Mesenchymal stem cell (in vitro differentiated cells and primary cell): ENCODE results near the gene TMEFF2.

Experiments
- DNase-seq: peaks from one replicate; pipeline ENCODE4 v3.0.0-alpha.2; 2013
- H2AFZ ChIP-seq: one replicate; pipeline ENCODE4 v1.6.1; 2013; ENCODE audit warnings: low read depth, mild to moderate bottlenecking, control low read depth, inconsistent platforms, low read length, moderate library complexity
- H2AK5ac ChIP-seq: 2 replicates; pipeline ENCODE4 v1.6.1; 2013; ENCODE audit warnings: low read length, moderate library complexity, mild to moderate bottlenecking, inconsistent platforms; ENCODE audit not compliant: severe bottlenecking
- H2BK120ac ChIP-seq: one replicate; pipeline ENCODE4 v1.6.1; 2013; ENCODE audit warnings: low read depth, mild to moderate bottlenecking, inconsistent platforms, low read length, moderate library complexity
- H2BK12ac ChIP-seq, 2 experiments: one replicate each; pipeline ENCODE4 v1.6.1; 2013; ENCODE audit warnings: inconsistent platforms in 2 of 2, low read length in 2 of 2, mild to moderate bottlenecking in 2 of 2, moderate library complexity in 2 of 2, control low read depth in 1 of 2
- H2BK15ac ChIP-seq: one replicate; pipeline ENCODE4 v1.6.1; 2013; ENCODE audit warnings: mild to moderate bottlenecking, low read depth, inconsistent platforms; ENCODE audit not compliant: poor library complexity, severe bottlenecking
- H2BK5ac ChIP-seq: 2 replicates; pipeline ENCODE4 v1.6.1; 2013; ENCODE audit warnings: low read depth, mild to moderate bottlenecking, low read length, control low read depth, inconsistent platforms; ENCODE audit not compliant: poor library complexity, severe bottlenecking
- H3K14ac ChIP-seq, 2 experiments: one replicate each; pipeline ENCODE4 v1.6.1; 2013; ENCODE audit warnings: inconsistent platforms in 2 of 2, low read length in 2 of 2, control low read depth in 1 of 2, mild to moderate bottlenecking in 1 of 2, moderate library complexity in 1 of 2
- H3K18ac ChIP-seq, 2 experiments: one replicate each; pipeline ENCODE4 v1.6.1; 2013; ENCODE audit warnings: inconsistent platforms in 2 of 2, low read length in 2 of 2, control low read depth in 1 of 2, low read depth in 1 of 2, mild to moderate bottlenecking in 1 of 2
- H3K23ac ChIP-seq, 2 experiments: one replicate each; pipeline ENCODE4 v1.6.1; 2013; ENCODE audit warnings: inconsistent platforms in 2 of 2, low read length in 2 of 2, mild to moderate bottlenecking in 2 of 2, moderate library complexity in 2 of 2, control low read depth in 1 of 2
- H3K27ac ChIP-seq: 2 replicates; pipeline ENCODE4 v1.5.1; 2013; ENCODE audit warnings: mild to moderate bottlenecking, moderate library complexity, low read length, control low read depth, inconsistent platforms; ENCODE audit not compliant: poor library complexity, severe bottlenecking
- H3K27me3 ChIP-seq, 2 experiments: 2 replicates each; pipeline versions ENCODE4 v1.6.1 to v1.7.0; 2013; ENCODE audit warnings: low read length in 2 of 2, mild to moderate bottlenecking in 2 of 2, moderate library complexity in 2 of 2, control low read depth in 1 of 2, inconsistent platforms in 1 of 2; ENCODE audit not compliant: control insufficient read depth in 1 of 2, insufficient read depth in 1 of 2
- H3K36me3 ChIP-seq, 2 experiments: 2 replicates each; pipeline versions ENCODE4 v1.6.1 to v1.7.0; 2013; ENCODE audit warnings: low read length in 2 of 2, control low read depth in 1 of 2, inconsistent platforms in 1 of 2, low read depth in 1 of 2, mild to moderate bottlenecking in 1 of 2; ENCODE audit not compliant: insufficient read depth in 2 of 2, control insufficient read depth in 1 of 2
- H3K4ac ChIP-seq, 2 experiments: one replicate each; pipeline ENCODE4 v1.6.1; 2013; ENCODE audit warnings: inconsistent platforms in 2 of 2, low read length in 2 of 2, mild to moderate bottlenecking in 2 of 2, moderate library complexity in 2 of 2, control low read depth in 1 of 2, low read depth in 1 of 2
- H3K4me1 ChIP-seq: 2 replicates; pipeline ENCODE4 v1.6.1; 2013; ENCODE audit warnings: low read depth, low read length, control low read depth; ENCODE audit not compliant: control insufficient read depth, insufficient read depth
- H3K4me2 ChIP-seq: 2 replicates; pipeline ENCODE4 v1.6.1; 2013; ENCODE audit warnings: low read length, mild to moderate bottlenecking, inconsistent platforms; ENCODE audit not compliant: poor library complexity, severe bottlenecking
- H3K4me3 ChIP-seq, 2 experiments: 2 replicates each; pipeline versions ENCODE4 v1.5.1 to v1.7.0; 2013; ENCODE audit warnings: low read length in 2 of 2, mild to moderate bottlenecking in 2 of 2, control low read depth in 1 of 2, low read depth in 1 of 2; ENCODE audit not compliant: insufficient read depth in 1 of 2
- H3K79me1 ChIP-seq: replicated peaks from 2 replicates; pipeline ENCODE4 v1.6.1; 2013; ENCODE audit warnings: mild to moderate bottlenecking, control low read depth, low read length, inconsistent platforms; ENCODE audit not compliant: poor library complexity, severe bottlenecking
- H3K9ac ChIP-seq: 2 replicates; pipeline ENCODE4 v1.7.0; 2013; ENCODE audit warnings: mild to moderate bottlenecking, low read length, moderate library complexity
- H3K9me3 ChIP-seq: 2 replicates; pipeline ENCODE4 v1.7.0; 2013; ENCODE audit warnings: mild to moderate bottlenecking, low read length; ENCODE audit not compliant: control insufficient read depth
- H4K8ac ChIP-seq: one replicate; pipeline ENCODE4 v1.6.1; 2013; ENCODE audit warnings: inconsistent platforms, mild to moderate bottlenecking, low read length, moderate library complexity
- H4K91ac ChIP-seq: one replicate; pipeline ENCODE4 v1.6.1; 2013; ENCODE audit warnings: mild to moderate bottlenecking, low read length, inconsistent platforms
- WGBS: methylation state at CpG from one replicate; pipeline ENCODE4 v1.1.7; 2013; ENCODE audit warnings: mixed read lengths; 5-methylcytosine and 5-hydroxymethylcytosine counted together

The TMEFF2 gene

DNA sequence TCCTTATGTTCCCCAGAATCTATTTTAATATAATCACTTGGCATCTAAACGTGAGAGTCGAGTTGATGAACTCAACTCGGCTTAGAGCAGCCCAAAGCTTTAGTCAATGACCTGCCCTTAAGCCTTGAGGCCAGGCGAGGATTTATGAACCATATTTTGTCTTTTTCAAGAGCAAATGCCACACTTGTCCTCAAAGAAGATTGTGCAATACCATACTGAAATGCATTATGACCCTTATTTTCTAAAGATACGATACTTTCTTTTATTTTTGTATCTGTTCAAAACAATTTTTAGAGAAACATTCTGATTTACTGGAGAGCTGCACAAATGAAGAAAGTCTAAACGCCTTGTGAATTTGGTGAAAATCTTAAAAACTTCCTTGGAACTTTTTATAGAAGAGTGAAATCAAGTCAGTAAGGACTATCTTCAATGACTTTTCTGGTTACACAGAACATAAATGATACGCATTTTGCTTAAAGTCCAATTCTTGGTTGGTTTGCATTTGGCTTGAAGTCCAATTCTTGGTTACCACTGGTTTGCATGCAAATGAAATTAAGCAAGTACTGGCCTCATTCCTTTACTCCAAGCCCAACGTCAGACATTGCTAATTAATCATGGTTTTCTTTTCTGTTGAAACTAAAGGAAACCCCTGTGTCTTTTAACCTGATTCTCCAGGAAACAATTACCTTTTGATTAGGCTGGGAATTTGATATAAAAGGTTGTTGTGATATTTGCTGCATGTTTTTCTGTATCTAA, 242.0 kb downstream of the TMEFF2 start:
- Histone ChIP-seq H3K14ac (no peak overlapping the region), H3K36me3 (no peaks in the 10 kb centered on the region), H2BK12ac (no peak overlapping the region), H4K8ac (no peak overlapping the region), H3K18ac (no peak overlapping the region), H3K4me3 (no peak overlapping the region), H2AFZ (no peak overlapping the region), H3K9me3 (no peaks in the 10 kb centered on the region), H3K9ac (no peak overlapping the region), H3K27me3 (no peaks in the 10 kb centered on the region), H3K4me1 (no peaks in the 10 kb centered on the region), H3K23ac (no peak overlapping the region), H3K4me2 (no peak overlapping the region), H2BK120ac (no peak overlapping the region), H3K79me1 (no peaks in the 10 kb centered on the region), H2AK5ac (no peak overlapping the region), H3K27ac (no peak overlapping the region), H2BK15ac (no peak overlapping the region), H3K4ac (no peak overlapping the region), H4K91ac (no peak overlapping the region), H2BK5ac (no peak overlapping the region)
- no peak for DNase-seq
- 89% methylated on average over 7 of the region's 8 CpGs for WGBS

DNA sequence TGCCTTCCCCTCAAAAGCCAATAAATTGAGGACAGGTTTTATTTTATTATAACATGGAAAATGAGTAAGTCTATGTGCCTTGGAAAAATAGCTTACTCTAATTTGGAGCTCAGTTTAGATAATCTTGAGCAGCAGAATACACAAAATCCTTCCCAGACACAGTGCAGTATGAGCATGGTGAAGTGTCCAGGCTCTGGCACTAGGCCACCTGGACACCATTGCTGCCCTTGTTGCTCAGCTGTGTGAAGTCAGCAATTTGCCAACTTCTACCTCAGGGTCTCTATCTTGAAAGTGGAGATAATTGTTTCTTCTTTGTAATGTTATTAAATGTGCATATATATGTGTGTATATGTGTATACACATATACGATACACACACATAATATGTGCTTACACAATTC, 242.9 kb downstream of the TMEFF2 start:
- H3K79me1 ChIP-seq, result no peaks in the 10 kb centered on the region
- WGBS, result no CpG with 5 or more reads among the region's 1 CpG
- H2AFZ ChIP-seq, result no peak overlapping the region
- no peak overlapping the region for H2BK120ac ChIP-seq
- H3K27ac ChIP-seq, result no peak overlapping the region
- no peak overlapping the region for H2AK5ac ChIP-seq
- no peak overlapping the region for H3K4ac ChIP-seq
- no peaks in the 10 kb centered on the region for H3K36me3 ChIP-seq
- H3K23ac ChIP-seq, result no peak overlapping the region
- H3K4me1 ChIP-seq, result no peaks in the 10 kb centered on the region
- DNase-seq, result no peak
- no peak overlapping the region for H3K14ac ChIP-seq
- no peak overlapping the region for H4K91ac ChIP-seq
- no peak overlapping the region for H2BK5ac ChIP-seq
- H2BK15ac ChIP-seq, result no peak overlapping the region
- H3K4me2 ChIP-seq, result no peak overlapping the region
- no peak overlapping the region for H2BK12ac ChIP-seq
- no peaks in the 10 kb centered on the region for H3K9me3 ChIP-seq
- no peaks in the 10 kb centered on the region for H3K27me3 ChIP-seq
- H3K4me3 ChIP-seq, result no peak overlapping the region
- H4K8ac ChIP-seq, result no peak overlapping the region
- no peak overlapping the region for H3K18ac ChIP-seq
- H3K9ac ChIP-seq, result no peak overlapping the region

DNA sequence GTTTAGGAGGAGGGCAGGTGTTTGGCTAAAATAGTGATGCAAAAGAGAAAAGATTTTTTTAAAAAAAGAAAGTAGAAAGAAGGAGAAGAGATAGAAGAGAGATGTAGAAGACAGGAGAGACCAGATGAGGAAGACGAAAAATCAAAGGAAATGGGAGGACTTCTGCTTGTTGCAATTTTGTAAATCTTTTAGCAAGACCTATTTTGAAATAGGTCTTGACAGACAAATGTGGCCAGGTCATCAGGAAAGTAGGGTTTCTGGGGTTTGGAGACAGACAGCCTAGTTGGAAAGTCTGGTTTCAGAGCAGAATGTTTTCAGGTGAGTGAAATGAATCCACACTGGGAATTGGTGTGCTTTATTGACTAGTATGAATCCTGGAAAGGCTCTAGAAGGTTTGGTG, 243.4 kb downstream of the TMEFF2 start:
- Histone ChIP-seq H4K91ac (no peak overlapping the region), H2BK12ac (no peak overlapping the region), H3K9me3 (no peaks in the 10 kb centered on the region), H3K9ac (no peak overlapping the region), H3K18ac (no peak overlapping the region), H3K4ac (no peak overlapping the region), H2BK5ac (no peak overlapping the region), H2BK15ac (no peak overlapping the region), H3K79me1 (no peaks in the 10 kb centered on the region), H3K4me3 (no peak overlapping the region), H3K23ac (no peak overlapping the region), H2AK5ac (no peak overlapping the region), H3K4me1 (no peaks in the 10 kb centered on the region), H3K14ac (no peak overlapping the region), H4K8ac (no peak overlapping the region), H3K4me2 (no peak overlapping the region), H2BK120ac (no peak overlapping the region), H3K27me3 (no peaks in the 10 kb centered on the region), H3K36me3 (no peaks in the 10 kb centered on the region), H2AFZ (no peak overlapping the region), H3K27ac (no peak overlapping the region)
- no peak for DNase-seq
- WGBS, result 99% methylated on average over 1 of the region's 1 CpG

DNA sequence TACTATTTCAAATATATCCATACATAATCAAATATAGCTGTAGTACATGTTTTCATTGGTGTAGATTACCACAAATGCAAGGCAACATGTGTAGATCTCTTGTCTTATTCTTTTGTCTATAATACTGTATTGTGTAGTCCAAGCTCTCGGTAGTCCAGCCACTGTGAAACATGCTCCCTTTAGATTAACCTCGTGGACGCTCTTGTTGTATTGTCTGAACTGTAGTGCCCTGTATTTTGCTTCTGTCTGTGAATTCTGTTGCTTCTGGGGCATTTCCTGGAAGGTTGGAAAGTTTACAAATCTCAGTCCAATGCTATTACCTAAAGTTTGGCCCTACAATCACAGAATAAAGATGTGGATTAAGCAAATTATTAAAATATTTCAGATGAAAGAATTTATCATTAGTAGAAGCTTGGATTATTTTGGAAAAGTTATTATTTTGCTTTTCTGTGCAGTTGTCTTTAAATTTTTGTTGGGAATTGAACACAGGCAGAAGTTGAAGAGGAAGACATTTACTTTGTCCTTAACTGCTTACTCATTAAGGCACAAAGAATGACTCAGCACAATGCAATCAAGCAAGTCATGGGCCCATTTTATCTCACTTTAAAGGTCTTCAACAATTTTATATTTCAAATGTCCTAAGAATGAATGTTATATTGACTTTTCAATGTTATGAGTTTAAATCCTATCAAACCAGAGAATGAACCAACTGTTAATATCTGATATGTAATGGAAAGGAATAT, 244.4 kb downstream of the TMEFF2 start:
- Histone ChIP-seq H3K4ac (no peak overlapping the region), H3K9ac (no peak overlapping the region), H2AFZ (no peak overlapping the region), H3K9me3 (no peaks in the 10 kb centered on the region), H3K79me1 (no peaks in the 10 kb centered on the region), H3K23ac (no peak overlapping the region), H2BK120ac (no peak overlapping the region), H2BK15ac (no peak overlapping the region), H3K14ac (no peak overlapping the region), H3K36me3 (no peaks in the 10 kb centered on the region), H2BK12ac (peak overlapping the region in 1 of 2 experiments; percentile 54), H2AK5ac (no peak overlapping the region), H3K4me3 (no peak overlapping the region), H2BK5ac (no peak overlapping the region), H4K8ac (no peak overlapping the region), H3K27me3 (no peaks in the 10 kb centered on the region), H3K27ac (peak overlapping the region; percentile 61), H3K4me2 (no peak overlapping the region), H3K4me1 (no peaks in the 10 kb centered on the region), H4K91ac (no peak overlapping the region), H3K18ac (no peak overlapping the region)
- peak; percentile 45 for DNase-seq
- 87% methylated on average over 3 of the region's 3 CpGs for WGBS
